Measurements from ENCODE around the gene PHF21A.

Gene PHF21A

GRCh38 chr11:46121301-46121723 lies at the start of gene PHF21A:
PHF21A (minus strand) TSS chr11:46121454; CDS start chr11:46084219, 37,235 bp downstream.
- DNase-seq, result peak; percentile 86

GRCh38 chr11:46170797-46171196 lies 49.5 kb upstream of the PHF21A start:
- DNase-seq, result no peak

GRCh38 chr11:46162700-46163099 lies 41.4 kb upstream of the PHF21A start:
- no peak for DNase-seq

GRCh38 chr11:46161201-46161600 lies 39.9 kb upstream of the PHF21A start:
- DNase-seq, result no peak

GRCh38 chr11:46160100-46160499 lies 38.8 kb upstream of the PHF21A start:
- DNase-seq, result peak; percentile 17

- no peak for DNase-seq
Observed at GRCh38 chr11:46159680-46160079, 38.4 kb upstream of the PHF21A start.

GRCh38 chr11:46149826-46150225 lies 28.6 kb upstream of the PHF21A start:
- DNase-seq, result no peak

- DNase-seq, result no peak
Observed at GRCh38 chr11:46149342-46149741, 28.1 kb upstream of the PHF21A start.

GRCh38 chr11:46144741-46145140 lies 23.5 kb upstream of the PHF21A start:
- DNase-seq, result no peak

- DNase-seq, result no peak
Observed at GRCh38 chr11:46143049-46143806, 22.0 kb upstream of the PHF21A start.

- no peak for DNase-seq
Observed at GRCh38 chr11:46142561-46142960, 21.3 kb upstream of the PHF21A start.

- no peak for DNase-seq
Observed at GRCh38 chr11:46141597-46141996, 20.3 kb upstream of the PHF21A start.

- DNase-seq, result no peak
Observed at GRCh38 chr11:46134540-46134939, 13.3 kb upstream of the PHF21A start.

GRCh38 chr11:46134061-46134460 lies 12.8 kb upstream of the PHF21A start:
- DNase-seq, result no peak

GRCh38 chr11:46133119-46133518 lies 11.9 kb upstream of the PHF21A start:
- DNase-seq, result no peak

GRCh38 chr11:46130286-46130940 lies 9.2 kb upstream of the PHF21A start:
- no peak for DNase-seq

- no peak for DNase-seq
Observed at GRCh38 chr11:46129133-46129532, 7.9 kb upstream of the PHF21A start.

GRCh38 chr11:46127150-46127638 lies 5.9 kb upstream of the PHF21A start:
- no peak for DNase-seq

GRCh38 chr11:46125284-46125683 lies 4.0 kb upstream of the PHF21A start:
- no peak for DNase-seq

GRCh38 chr11:46122945-46123715 lies 1.9 kb upstream of the PHF21A start:
- no peak for DNase-seq

GRCh38 chr11:46121724-46122477 lies 647 bp upstream of the PHF21A start:
- peak; percentile 93 for DNase-seq
